Measurements from ENCODE around the gene OSBPL8.

- TF ChIP-seq YY1 (IDR thresholded peaks at IDR 0.05; ENCODE audit: insufficient read depth, insufficient read length), result no peak
- TF ChIP-seq SUZ12 (IDR thresholded peaks at IDR 0.05; ENCODE audit: extremely low read depth, insufficient read depth, insufficient read length), result no peak
Measured at GRCh38 chr12:76529226-76529918, 30.2 kb downstream of the OSBPL8 start.
